ENCODE results near the gene SLC39A13. TPM values are rescaled to one million over a fixed set of nuclear protein-coding genes. Genes with fewer than 3 reads are reported as not detected.

Gene SLC39A13
- total RNA-seq, 1 donor = 73.0 TPM

DNA sequence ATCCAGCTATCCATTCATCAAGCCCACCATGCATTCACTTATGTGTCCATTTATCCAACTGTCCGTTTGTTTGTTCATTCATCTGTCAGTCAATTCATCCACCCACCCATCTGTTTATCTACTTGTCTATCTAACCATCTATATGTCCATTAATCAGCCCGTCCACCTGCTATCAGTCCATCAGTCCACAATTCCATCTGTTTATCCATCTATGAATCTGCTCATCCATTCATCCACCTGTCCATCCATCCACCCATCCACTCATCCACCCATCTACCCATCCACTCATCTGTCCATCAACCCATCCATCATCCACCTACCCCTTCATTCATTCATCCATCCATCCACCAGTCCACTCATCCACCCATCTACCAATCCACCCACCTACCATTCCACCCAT lies 29.1 kb upstream of the SLC39A13 start:
- no peak overlapping the region for H3K4me3 ChIP-seq (ENCODE audit: low read depth, low read length)
- no peak for DNase-seq (ENCODE audit: low read depth)
- TF ChIP-seq, protein P1, sequence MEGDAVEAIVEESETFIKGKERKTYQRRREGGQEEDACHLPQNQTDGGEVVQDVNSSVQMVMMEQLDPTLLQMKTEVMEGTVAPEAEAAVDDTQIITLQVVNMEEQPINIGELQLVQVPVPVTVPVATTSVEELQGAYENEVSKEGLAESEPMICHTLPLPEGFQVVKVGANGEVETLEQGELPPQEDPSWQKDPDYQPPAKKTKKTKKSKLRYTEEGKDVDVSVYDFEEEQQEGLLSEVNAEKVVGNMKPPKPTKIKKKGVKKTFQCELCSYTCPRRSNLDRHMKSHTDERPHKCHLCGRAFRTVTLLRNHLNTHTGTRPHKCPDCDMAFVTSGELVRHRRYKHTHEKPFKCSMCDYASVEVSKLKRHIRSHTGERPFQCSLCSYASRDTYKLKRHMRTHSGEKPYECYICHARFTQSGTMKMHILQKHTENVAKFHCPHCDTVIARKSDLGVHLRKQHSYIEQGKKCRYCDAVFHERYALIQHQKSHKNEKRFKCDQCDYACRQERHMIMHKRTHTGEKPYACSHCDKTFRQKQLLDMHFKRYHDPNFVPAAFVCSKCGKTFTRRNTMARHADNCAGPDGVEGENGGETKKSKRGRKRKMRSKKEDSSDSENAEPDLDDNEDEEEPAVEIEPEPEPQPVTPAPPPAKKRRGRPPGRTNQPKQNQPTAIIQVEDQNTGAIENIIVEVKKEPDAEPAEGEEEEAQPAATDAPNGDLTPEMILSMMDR (IDR thresholded peaks at IDR 0.05; ENCODE audit: insufficient read depth, low read depth, low read length) = no peak

DNA sequence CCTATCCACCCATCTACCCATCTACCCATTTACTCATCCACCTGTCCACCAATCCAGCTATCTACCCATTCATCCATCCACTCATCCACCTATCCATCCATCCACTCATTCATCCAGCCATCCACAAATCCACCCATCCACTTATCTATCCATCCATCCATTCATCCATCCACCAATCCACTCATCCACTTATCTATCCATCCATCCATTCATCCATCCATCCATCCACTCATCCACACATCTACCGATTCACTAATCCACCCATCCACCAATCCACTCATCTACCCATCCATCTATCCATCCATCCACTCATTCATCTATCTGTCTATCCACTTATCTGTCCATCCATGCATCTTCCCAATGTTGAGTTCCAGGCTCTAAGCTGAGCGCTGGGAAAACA lies 28.3 kb upstream of the SLC39A13 start:
- TF ChIP-seq, protein P1 (IDR thresholded peaks at IDR 0.05; ENCODE audit: insufficient read depth, low read depth, low read length) = no peak
- H3K4me3 ChIP-seq (ENCODE audit: low read depth, low read length) = no peak overlapping the region
- no peak for DNase-seq (ENCODE audit: low read depth)

DNA sequence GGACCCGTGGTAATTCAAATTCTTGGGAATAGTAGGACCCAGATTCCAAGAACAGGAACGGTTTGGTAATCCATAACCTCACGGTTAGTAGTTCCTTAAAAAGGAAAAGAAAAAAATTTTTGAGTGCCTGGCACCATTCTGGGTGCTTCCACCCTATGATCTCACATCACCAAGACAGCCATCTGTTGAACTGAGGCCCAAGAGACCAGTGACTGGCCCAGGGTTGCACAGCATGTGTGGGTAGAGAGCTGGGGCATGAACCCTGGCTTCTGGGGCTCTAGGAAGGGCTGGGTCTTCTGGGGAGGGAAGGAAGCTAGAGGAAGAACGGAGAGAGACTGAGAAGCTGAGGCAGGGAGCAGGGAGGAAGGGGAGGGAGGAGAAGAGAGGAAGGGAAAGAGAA lies 25.3 kb upstream of the SLC39A13 start:
- DNase-seq (ENCODE audit: low read depth) = no peak
- TF ChIP-seq, protein P1 (IDR thresholded peaks at IDR 0.05; ENCODE audit: insufficient read depth, low read depth, low read length) = no peak
- no peak overlapping the region for H3K4me3 ChIP-seq (ENCODE audit: low read depth, low read length)

- DNase-seq (ENCODE audit: low read depth) = no peak
These were observed 23.9 kb upstream of the SLC39A13 start for GRCh38 chr11:47384498-47384897.

DNA sequence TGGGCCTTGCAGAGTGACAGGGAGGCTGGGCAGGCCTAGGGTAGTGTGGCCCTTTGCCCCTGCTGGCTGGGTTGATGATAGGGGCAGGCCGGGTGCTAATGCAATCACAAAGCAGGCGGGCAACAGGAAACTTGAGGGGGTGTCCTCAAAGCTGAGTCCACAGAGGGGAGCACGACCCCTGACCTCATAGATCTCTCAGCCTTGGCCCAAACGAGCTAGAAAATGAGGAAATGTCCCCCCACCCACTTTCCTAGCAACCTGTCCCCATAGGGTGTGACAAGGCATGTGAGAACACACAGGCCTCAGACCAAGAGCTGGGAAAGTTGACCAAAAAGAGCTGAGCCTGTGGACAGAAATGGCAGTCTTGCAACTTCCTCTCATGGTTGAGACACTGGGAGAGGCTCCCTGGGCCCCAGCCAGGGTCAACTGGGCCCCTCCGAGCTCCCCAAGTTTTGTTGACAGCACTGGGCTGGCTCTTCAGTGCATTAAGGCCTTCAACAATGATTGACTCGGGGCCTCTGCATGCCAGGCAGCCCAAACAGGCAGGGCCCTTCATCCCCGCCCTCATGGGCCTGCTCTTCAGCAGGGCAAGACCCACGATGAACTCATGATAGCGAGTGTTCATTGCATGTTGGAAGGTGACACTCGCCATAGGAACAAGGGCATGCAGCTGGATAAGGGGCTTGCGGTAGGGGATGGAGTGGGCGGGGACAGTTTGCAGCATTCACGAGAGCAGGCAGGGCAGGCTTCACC lies 20.3 kb upstream of the SLC39A13 start:
- no peak for DNase-seq (ENCODE audit: low read depth)
- TF ChIP-seq, protein P1 (IDR thresholded peaks at IDR 0.05; ENCODE audit: insufficient read depth, low read depth, low read length) = no peak
- no peak overlapping the region for H3K4me3 ChIP-seq (ENCODE audit: low read depth, low read length)

More at GRCh38 chr11:47384498-47384897, 23.9 kb upstream of the SLC39A13 start:
- no peak overlapping the region for H3K4me3 ChIP-seq (ENCODE audit: low read depth, low read length)
- TF ChIP-seq, protein P1 (IDR thresholded peaks at IDR 0.05; ENCODE audit: insufficient read depth, low read depth, low read length) = no peak

DNA sequence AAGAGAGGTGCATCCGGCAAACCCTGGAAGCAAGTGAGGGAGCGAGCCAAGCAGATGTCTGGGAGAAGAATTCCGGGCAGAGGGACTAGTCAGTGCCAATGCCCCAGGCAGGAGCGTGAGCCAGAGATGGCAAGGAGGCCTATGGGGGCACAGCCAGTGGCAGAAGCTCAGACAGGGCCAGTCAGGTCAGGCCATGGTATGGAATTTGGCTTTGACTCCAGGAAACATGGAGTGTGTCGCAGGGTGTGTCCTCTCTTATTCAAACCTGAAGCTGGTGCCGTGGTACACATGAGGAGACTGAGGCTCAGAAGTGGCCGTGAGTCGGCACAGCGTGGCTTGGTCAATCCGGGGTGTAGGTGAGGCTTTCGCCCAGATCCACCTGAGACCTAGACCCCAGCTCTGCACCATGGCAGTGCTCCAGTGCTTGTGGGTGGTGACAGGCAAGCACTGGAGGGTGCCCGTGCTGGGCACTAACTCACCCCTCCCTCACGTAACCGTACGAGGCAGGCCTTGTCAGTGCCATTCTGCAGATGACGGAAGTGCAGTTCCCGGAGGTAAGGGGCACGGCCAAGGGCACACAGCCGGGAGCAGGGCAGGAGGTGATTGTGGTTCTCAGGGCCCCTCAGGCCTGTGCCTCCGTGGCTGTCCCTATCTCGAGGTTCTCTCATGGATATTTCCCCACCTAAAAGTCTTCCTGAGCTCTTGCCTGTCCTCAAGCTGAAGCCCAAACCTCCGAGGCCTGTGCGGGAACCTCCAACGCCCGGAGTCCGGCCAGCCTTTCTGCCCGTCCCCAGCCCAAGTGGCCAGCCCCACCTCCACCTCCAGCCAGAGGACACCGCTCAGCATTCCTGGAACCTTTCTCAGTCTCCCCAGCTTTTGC lies 19.5 kb upstream of the SLC39A13 start:
- TF ChIP-seq, protein P1 (IDR thresholded peaks at IDR 0.05; ENCODE audit: insufficient read depth, low read depth, low read length) = no peak
- DNase-seq (ENCODE audit: low read depth) = no peak
- H3K4me3 ChIP-seq (ENCODE audit: low read depth, low read length) = no peak overlapping the region
